GM23248 (cell line): ENCODE results near the gene ZHX3. TPM values are rescaled to one million over a fixed set of nuclear protein-coding genes. Genes with fewer than 3 reads are reported as not detected.

ENCODE experiments used
- DNase-seq: peaks from one replicate; pipeline ENCODE4 v3.0.0-alpha.2; 2015
- H2AFZ ChIP-seq: fragments of 200-600 bp; sonication (generic); 2 replicates; pipeline ENCODE4 v1.6.1; 2016; ENCODE audit warnings: antibody characterized with exemption
- H3F3A ChIP-seq: fragments of 200-600 bp; sonication (generic); 2 replicates; pipeline ENCODE4 v1.6.1; 2016; ENCODE audit warnings: mild to moderate bottlenecking, antibody characterized with exemption, mixed run types; ENCODE audit not compliant: insufficient read depth
- H3K27ac ChIP-seq: fragments of 200-600 bp; sonication (generic); 2 replicates; pipeline ENCODE4 v1.5.1; 2016; ENCODE audit warnings: mild to moderate bottlenecking
- H3K27me3 ChIP-seq: fragments of 200-600 bp; sonication (generic); replicated peaks from 2 replicates; pipeline ENCODE4 v1.6.1; 2016; ENCODE audit warnings: mild to moderate bottlenecking; ENCODE audit not compliant: insufficient read depth
- H3K36me3 ChIP-seq: fragments of 200-600 bp; sonication (generic); 2 replicates; pipeline ENCODE4 v1.6.1; 2016; ENCODE audit warnings: low read depth, mild to moderate bottlenecking
- H3K4me1 ChIP-seq: fragments of 200-600 bp; sonication (generic); 2 replicates; pipeline ENCODE4 v1.6.1; 2016; ENCODE audit warnings: mild to moderate bottlenecking; ENCODE audit not compliant: insufficient read depth
- H3K4me2 ChIP-seq: fragments of 200-600 bp; sonication (generic); one replicate; pipeline ENCODE4 v1.6.1; 2016; ENCODE audit warnings: mild to moderate bottlenecking; ENCODE audit not compliant: unreplicated experiment
- H3K4me3 ChIP-seq: fragments of 200-600 bp; sonication (generic); 2 replicates; pipeline ENCODE4 v1.5.1; 2016; ENCODE audit warnings: mild to moderate bottlenecking
- H3K79me2 ChIP-seq: fragments of 200-600 bp; sonication (generic); 2 replicates; pipeline ENCODE4 v1.6.1; 2016; ENCODE audit warnings: mild to moderate bottlenecking; ENCODE audit not compliant: insufficient read depth
- H3K9ac ChIP-seq: fragments of 200-600 bp; sonication (generic); 2 replicates; pipeline ENCODE4 v1.6.1; 2016; ENCODE audit warnings: mild to moderate bottlenecking
- H3K9me2 ChIP-seq: fragments of 200-600 bp; sonication (generic); 2 replicates; pipeline ENCODE4 v1.6.1; 2016; ENCODE audit warnings: mixed run types, mild to moderate bottlenecking, moderate library complexity; ENCODE audit not compliant: insufficient read depth
- H3K9me3 ChIP-seq: fragments of 200-600 bp; sonication (generic); one replicate; pipeline ENCODE4 v1.6.1; 2017; ENCODE audit warnings: low read depth
- H4K20me1 ChIP-seq: fragments of 200-600 bp; sonication (generic); 2 replicates; pipeline ENCODE4 v1.6.0; 2016; ENCODE audit not compliant: insufficient read depth
- EZH2 ChIP-seq: fragments of 200-600 bp; sonication (generic); IDR thresholded peaks from 2 replicates; pipeline ENCODE4 v1.6.1; 2018; ENCODE audit warnings: antibody characterized with exemption, mild to moderate bottlenecking; ENCODE audit not compliant: insufficient read depth, poor library complexity, severe bottlenecking
- EZH2phosphoT487 ChIP-seq: fragments of 200-600 bp; sonication (generic); IDR thresholded peaks from 2 replicates; pipeline ENCODE4 v1.6.1; 2018; ENCODE audit warnings: antibody characterized with exemption, moderate library complexity, mild to moderate bottlenecking, low read depth; ENCODE audit not compliant: insufficient read depth
- WGBS, 2 experiments: methylation state at CpG; one replicate each; pipeline ENCODE4 v1.1.6; 2015 to 2017; ENCODE audit warnings: low lambda C conversion rate in 2 of 2, low coverage in 1 of 2; ENCODE audit errors: missing lambda C conversion rate in 2 of 2; 5-methylcytosine and 5-hydroxymethylcytosine counted together
- in situ Hi-C: fragments of 300-500 bp; cut with MboI; formaldehyde crosslinking; loops from 2 replicates; pipeline ENCODE4 v1.15.0; 2020
- polyA plus RNA-seq: library from polyadenylated mRNA; unstranded; fragments of >200 nt; fragmentation: Nextera tagmentation; extraction: Ambion mirVana; gene quantifications from 2 replicates; pipeline ENCODE4 v1.2.1, GENCODE V29; 2016
- total RNA-seq: library from RNA; depleted of rRNA; stranded (reverse); fragments of >200 nt; shearing (Covaris generic); gene quantifications from 2 replicates; pipeline ENCODE4 v1.2.3, GENCODE V29; 2014

Gene ZHX3
- total and polyA plus RNA-seq, 2 experiments from 2014 or later: 9.8 to 38.5 TPM

DNA sequence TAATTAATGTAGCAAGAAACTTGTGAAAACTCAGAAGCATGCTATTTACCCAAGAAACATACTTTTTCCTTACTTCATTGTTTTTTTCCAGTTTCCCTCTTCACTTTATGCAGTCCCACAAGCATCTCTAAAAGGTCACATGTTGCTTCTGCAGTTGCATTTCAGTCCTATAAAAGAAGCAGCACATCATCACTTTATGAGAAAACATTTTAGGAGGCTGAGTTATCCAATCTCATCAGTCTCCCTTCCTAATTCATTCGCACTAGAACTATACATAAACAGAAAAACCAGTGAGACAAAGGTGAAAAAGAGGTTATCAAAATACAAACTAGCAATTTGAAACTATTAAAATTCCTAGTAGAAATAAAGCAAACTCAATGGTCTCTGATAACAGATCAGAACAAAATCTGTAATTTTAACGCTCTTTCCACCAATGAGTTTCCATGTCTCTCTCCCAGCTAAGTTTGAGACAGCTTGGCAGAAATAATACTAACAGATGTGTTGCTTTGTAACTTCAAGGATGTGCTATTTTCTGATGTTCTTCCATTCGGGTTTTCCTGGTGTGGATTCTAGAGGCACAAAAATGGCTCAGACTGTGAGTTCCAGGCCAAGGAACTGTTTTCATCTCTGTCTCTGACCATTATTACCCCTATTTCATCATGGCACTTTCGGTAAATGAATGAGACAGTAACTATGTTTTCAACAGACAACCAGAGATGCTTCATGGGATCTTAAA lies 48.4 kb downstream of the ZHX3 start:
- H3K27me3 ChIP-seq: no peaks in the 10 kb centered on the region
- no peak overlapping the region for H3K9ac ChIP-seq
- peaks cover 11% of the 10 kb centered on the region; the same call in 1 of the 2 replicates for H3K36me3 ChIP-seq
- peak; percentile 20 for DNase-seq
- no peaks in the 10 kb centered on the region for H3K9me3 ChIP-seq
- no peak overlapping the region for H3K4me3 ChIP-seq
- no peak overlapping the region for H3K4me2 ChIP-seq
- no peaks in the 10 kb centered on the region for H4K20me1 ChIP-seq
- H3K27ac ChIP-seq: no peak overlapping the region
- peaks cover 11% of the 10 kb centered on the region; the same call in 1 of the 2 replicates for H3K4me1 ChIP-seq
- 48 to 55% methylated on average over 4 of the region's 4 CpGs for whole genome bisulfite sequencing, 2 experiments
- TF ChIP-seq EZH2phosphoT487 (no peak), EZH2 (no peak)
- H3F3A ChIP-seq: peaks cover 25% of the 10 kb centered on the region; the same call in 1 of the 2 replicates
- in situ Hi-C loops: no loop called here
- no peak overlapping the region for H2AFZ ChIP-seq
- H3K9me2 ChIP-seq: no peaks in the 10 kb centered on the region; the same call in 1 of the 2 replicates
- peaks cover 96% of the 10 kb centered on the region for H3K79me2 ChIP-seq

DNA sequence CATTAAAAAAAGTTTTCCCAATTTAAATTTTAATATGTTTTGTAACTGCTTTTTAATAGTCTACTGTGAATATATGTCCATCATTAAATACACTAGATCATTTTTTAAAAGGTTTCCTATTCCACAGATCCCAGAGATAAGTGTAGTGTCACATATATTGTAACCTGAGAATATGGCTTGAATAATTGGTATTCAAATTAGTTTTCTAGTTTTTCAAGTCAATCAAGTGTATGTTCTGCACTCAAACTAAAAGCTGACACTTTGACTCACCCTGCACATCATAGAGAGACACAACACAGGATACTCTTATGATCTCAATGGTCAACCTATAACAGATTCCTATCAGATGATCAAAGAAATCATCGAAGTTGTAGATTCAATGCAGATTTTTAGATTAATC lies 49.1 kb downstream of the ZHX3 start:
- WGBS, 2 experiments: 97 to 98% methylated on average over 1 of the region's 1 CpG
- no peak for TF ChIP-seq EZH2
- no peak for TF ChIP-seq EZH2phosphoT487
- Histone ChIP-seq H3K4me2 (no peak overlapping the region), H3K9ac (no peak overlapping the region), H3K4me3 (no peak overlapping the region), H3K27me3 (no peaks in the 10 kb centered on the region), H3K36me3 (peaks cover 11% of the 10 kb centered on the region; the same call in 1 of the 2 replicates), H3K9me3 (no peaks in the 10 kb centered on the region), H2AFZ (no peak overlapping the region), H3F3A (peaks cover 18% of the 10 kb centered on the region; the same call in 1 of the 2 replicates), H4K20me1 (no peaks in the 10 kb centered on the region), H3K4me1 (peaks cover 11% of the 10 kb centered on the region; the same call in 1 of the 2 replicates), H3K27ac (no peak overlapping the region), H3K9me2 (no peaks in the 10 kb centered on the region; the same call in 1 of the 2 replicates), H3K79me2 (peaks cover 96% of the 10 kb centered on the region)
- in situ Hi-C loops: no loop called here
- DNase-seq: no peak

DNA sequence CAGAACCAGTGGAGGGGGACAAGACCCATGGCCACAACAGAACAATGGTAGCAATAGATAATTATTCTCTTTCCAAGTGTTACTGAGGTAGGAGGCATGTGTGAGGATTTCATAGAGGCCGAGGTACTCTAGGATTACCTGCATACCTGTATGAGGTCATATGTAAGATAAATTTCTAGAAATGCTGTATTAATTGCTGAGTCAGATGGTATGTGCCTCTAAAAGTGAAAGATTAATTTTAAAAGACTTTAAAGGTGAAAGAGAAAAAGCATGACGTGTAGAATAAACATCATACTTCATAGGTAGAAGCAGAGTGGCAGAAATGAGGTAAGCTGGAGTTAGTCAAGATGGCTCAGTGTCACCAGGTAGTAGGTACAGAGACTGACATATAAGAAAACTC lies 51.6 kb downstream of the ZHX3 start:
- 73 to 83% methylated on average over 2 of the region's 2 CpGs for WGBS, 2 experiments
- TF ChIP-seq EZH2 (no peak), EZH2phosphoT487 (no peak)
- Histone ChIP-seq H3K79me2 (peaks cover 96% of the 10 kb centered on the region), H2AFZ (no peak overlapping the region), H3K4me1 (peaks cover 7% of the 10 kb centered on the region; the same call in 1 of the 2 replicates), H3K4me3 (no peak overlapping the region), H3F3A (0 out of 2 replicates have a peak, but pooled peaks cover 6% of the 10 kb centered on the region), H4K20me1 (no peaks in the 10 kb centered on the region), H3K9me2 (no peaks in the 10 kb centered on the region), H3K27ac (no peak overlapping the region), H3K4me2 (no peak overlapping the region), H3K36me3 (0 out of 2 replicates have a peak, but pooled peaks cover 11% of the 10 kb centered on the region), H3K9ac (no peak overlapping the region), H3K27me3 (no peaks in the 10 kb centered on the region), H3K9me3 (no peaks in the 10 kb centered on the region)
- in situ Hi-C loops: no loop called here
- DNase-seq: no peak

DNA sequence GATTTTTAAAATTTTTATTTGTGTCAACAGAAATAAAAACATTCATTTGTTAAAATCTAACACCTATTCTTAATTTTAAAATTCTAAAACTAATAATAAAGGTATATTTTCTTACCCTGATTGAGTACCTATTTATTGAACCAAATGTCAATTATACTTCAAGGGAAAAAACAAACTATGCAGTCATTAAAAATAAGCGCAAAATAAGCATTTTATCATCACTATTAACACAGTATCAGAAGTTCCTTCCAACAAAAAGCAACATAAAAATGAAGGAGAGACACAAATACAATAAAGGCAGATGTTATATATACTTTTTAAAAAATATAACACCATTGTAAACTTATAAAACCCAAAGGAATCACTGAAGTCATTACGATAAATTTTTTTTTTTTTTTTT lies 52.7 kb downstream of the ZHX3 start:
- Histone ChIP-seq H4K20me1 (0 out of 2 replicates have a peak, but pooled peaks cover 5% of the 10 kb centered on the region), H2AFZ (no peak overlapping the region), H3K27me3 (no peaks in the 10 kb centered on the region), H3K9ac (no peak overlapping the region), H3K4me1 (peaks cover 7% of the 10 kb centered on the region; the same call in 1 of the 2 replicates), H3K79me2 (peaks cover 96% of the 10 kb centered on the region), H3F3A (0 out of 2 replicates have a peak, but pooled peaks cover 6% of the 10 kb centered on the region), H3K27ac (no peak overlapping the region), H3K9me3 (no peaks in the 10 kb centered on the region), H3K9me2 (no peaks in the 10 kb centered on the region), H3K4me2 (no peak overlapping the region), H3K4me3 (no peak overlapping the region), H3K36me3 (0 out of 2 replicates have a peak, but pooled peaks cover 11% of the 10 kb centered on the region)
- in situ Hi-C loops: no loop called here
- 99% methylated on average over 2 of the region's 2 CpGs for WGBS, 2 experiments
- DNase-seq: no peak
- TF ChIP-seq EZH2phosphoT487 (no peak), EZH2 (no peak)
